Mucosa of stomach (tissue), 1 donor: ENCODE data around the gene UGT2B11.
"Not testable (repeated sequence)": the region's sequence is repeated elsewhere in the genome, so short reads cannot be mapped to it uniquely, and the experiment has no call there.

Experiments used
- H3K27me3 ChIP-seq: one replicate; pipeline ENCODE4 v1.7.0; 2013; ENCODE audit warnings: mild to moderate bottlenecking, low read length; ENCODE audit not compliant: control insufficient read depth, insufficient read depth
- H3K36me3 ChIP-seq: one replicate; pipeline ENCODE4 v1.7.0; 2013; ENCODE audit warnings: low read length; ENCODE audit not compliant: control insufficient read depth, insufficient read depth
- H3K4me1 ChIP-seq: one replicate; pipeline ENCODE4 v1.7.0; 2013; ENCODE audit warnings: mild to moderate bottlenecking, low read length; ENCODE audit not compliant: control insufficient read depth, insufficient read depth
- H3K4me3 ChIP-seq: one replicate; pipeline ENCODE4 v1.7.0; 2013; ENCODE audit warnings: low read length
- H3K9ac ChIP-seq: one replicate; pipeline ENCODE4 v1.7.0; 2013; ENCODE audit warnings: mild to moderate bottlenecking, low read length, moderate library complexity
- H3K9me3 ChIP-seq: one replicate; pipeline ENCODE4 v1.7.0; 2013; ENCODE audit warnings: mild to moderate bottlenecking, low read length, moderate library complexity; ENCODE audit not compliant: control insufficient read depth
- donor health status: Pancreatic carcinoma.

UGT2B11 gene

GRCh38 chr4:69214716-69215115 lies at the start of gene UGT2B11:
TSS of gene UGT2B11 (minus strand) at chr4:69214748. CDS start at chr4:69214722, 26 bp downstream.
- no peaks in the 10 kb centered on the region for H3K4me1 ChIP-seq
- no peaks in the 10 kb centered on the region for H3K27me3 ChIP-seq
- no peak within 1 kb of the TSS for H3K4me3 ChIP-seq
- no peak within 1 kb of the TSS for H3K9ac ChIP-seq
- no peaks in the 10 kb centered on the region for H3K9me3 ChIP-seq
- H3K36me3 ChIP-seq, result no peaks in the 10 kb centered on the region

GRCh38 chr4:69253147-69253772 lies 38.7 kb upstream of the UGT2B11 start:
- not testable (repeated sequence) for H3K4me3 ChIP-seq, H3K27me3 ChIP-seq, H3K9ac ChIP-seq, H3K9me3 ChIP-seq, H3K4me1 ChIP-seq, H3K36me3 ChIP-seq

GRCh38 chr4:69250884-69251283 lies 36.3 kb upstream of the UGT2B11 start:
- H3K4me3 ChIP-seq, H3K36me3 ChIP-seq, H3K27me3 ChIP-seq, H3K9ac ChIP-seq, H3K9me3 ChIP-seq, H3K4me1 ChIP-seq: not testable (repeated sequence)

- H3K9ac ChIP-seq, H3K4me1 ChIP-seq, H3K27me3 ChIP-seq, H3K4me3 ChIP-seq, H3K9me3 ChIP-seq, H3K36me3 ChIP-seq: not testable (repeated sequence)
Measured at GRCh38 chr4:69242562-69243240, 28.2 kb upstream of the UGT2B11 start.

- not testable (repeated sequence) for H3K36me3 ChIP-seq, H3K4me3 ChIP-seq, H3K9ac ChIP-seq, H3K9me3 ChIP-seq, H3K4me1 ChIP-seq, H3K27me3 ChIP-seq
Measured at GRCh38 chr4:69241746-69242145, 27.2 kb upstream of the UGT2B11 start.

GRCh38 chr4:69240787-69241186 lies 26.2 kb upstream of the UGT2B11 start:
- not testable (repeated sequence) for H3K36me3 ChIP-seq, H3K4me1 ChIP-seq, H3K27me3 ChIP-seq, H3K9ac ChIP-seq, H3K4me3 ChIP-seq, H3K9me3 ChIP-seq

- no peaks in the 10 kb centered on the region for H3K9me3 ChIP-seq
- no peaks in the 10 kb centered on the region for H3K27me3 ChIP-seq
- no peak overlapping the region for H3K9ac ChIP-seq
- H3K4me3 ChIP-seq, result no peak overlapping the region
- H3K4me1 ChIP-seq, result peaks cover 7% of the 10 kb centered on the region
- no peaks in the 10 kb centered on the region for H3K36me3 ChIP-seq
Measured at GRCh38 chr4:69239557-69240168, 25.1 kb upstream of the UGT2B11 start.

GRCh38 chr4:69239092-69239491 lies 24.5 kb upstream of the UGT2B11 start:
- Histone ChIP-seq H3K9ac (no peak overlapping the region), H3K9me3 (no peaks in the 10 kb centered on the region), H3K4me3 (no peak overlapping the region), H3K36me3 (no peaks in the 10 kb centered on the region), H3K4me1 (peaks cover 7% of the 10 kb centered on the region), H3K27me3 (no peaks in the 10 kb centered on the region)

GRCh38 chr4:69224891-69225290 lies 10.3 kb upstream of the UGT2B11 start:
- Histone ChIP-seq H3K4me1 (no peaks in the 10 kb centered on the region), H3K9me3 (no peaks in the 10 kb centered on the region), H3K9ac (no peak overlapping the region), H3K36me3 (no peaks in the 10 kb centered on the region), H3K4me3 (no peak overlapping the region), H3K27me3 (no peaks in the 10 kb centered on the region)

- H3K27me3 ChIP-seq, H3K9me3 ChIP-seq, H3K36me3 ChIP-seq, H3K9ac ChIP-seq, H3K4me3 ChIP-seq, H3K4me1 ChIP-seq: not testable (repeated sequence)
Measured at GRCh38 chr4:69223277-69223676, 8.7 kb upstream of the UGT2B11 start.

GRCh38 chr4:69218491-69218890 lies 3.9 kb upstream of the UGT2B11 start:
- H3K36me3 ChIP-seq, H3K9ac ChIP-seq, H3K4me1 ChIP-seq, H3K9me3 ChIP-seq, H3K4me3 ChIP-seq, H3K27me3 ChIP-seq: not testable (repeated sequence)

GRCh38 chr4:69210911-69211310 lies 3.6 kb downstream of the UGT2B11 start:
- Histone ChIP-seq H3K9ac (no peak overlapping the region), H3K27me3 (no peaks in the 10 kb centered on the region), H3K36me3 (no peaks in the 10 kb centered on the region), H3K4me3 (no peak overlapping the region), H3K9me3 (no peaks in the 10 kb centered on the region), H3K4me1 (no peaks in the 10 kb centered on the region)
